Measurements from ENCODE around the gene SLC25A34. TPM values are rescaled to one million over a fixed set of nuclear protein-coding genes. Genes with fewer than 3 reads are reported as not detected.

The SLC25A34 gene
- total RNA-seq, 1 experiment from 2014 or later: 0.59 TPM

Other genes with a start within 250 kb of the SLC25A34 start
- gene CASP9, start 212.0 kb upstream of the SLC25A34 start, total RNA-seq (2021; ENCODE audit: unreplicated experiment): 10.6 TPM
- 20.6 TPM for gene DNAJC16, start 209.4 kb upstream of the SLC25A34 start, total RNA-seq (2021; ENCODE audit: unreplicated experiment)
- gene AGMAT, start 151.2 kb upstream of the SLC25A34 start, total RNA-seq (2021; ENCODE audit: unreplicated experiment): not detected
- 26.3 TPM for gene DDI2, start 118.8 kb upstream of the SLC25A34 start, total RNA-seq (2021; ENCODE audit: unreplicated experiment)
- 38.5 TPM for gene PLEKHM2, start 51.9 kb upstream of the SLC25A34 start, total RNA-seq (2021; ENCODE audit: unreplicated experiment)
- gene TMEM82, start 6.2 kb downstream of the SLC25A34 start, total RNA-seq (2021; ENCODE audit: unreplicated experiment): not detected
- gene FBLIM1, start 22.5 kb downstream of the SLC25A34 start, total RNA-seq (2021; ENCODE audit: unreplicated experiment): 6.0 TPM
- 2.5 TPM for gene UQCRHL, start 71.4 kb downstream of the SLC25A34 start, total RNA-seq (2021; ENCODE audit: unreplicated experiment)
- 58.6 TPM for gene SPEN, start 111.4 kb downstream of the SLC25A34 start, total RNA-seq (2021; ENCODE audit: unreplicated experiment)
- 31.6 TPM for gene ZBTB17, start 239.8 kb downstream of the SLC25A34 start, total RNA-seq (2021; ENCODE audit: unreplicated experiment)

Data from HCT116 (cell line).